ENCODE data around the gene LSMEM2.
"Not testable (repeated sequence)": the region's sequence is repeated elsewhere in the genome, so short reads cannot be mapped to it uniquely, and the experiment has no call there.

LSMEM2 gene

GRCh38 chr3:50246517-50246954 lies 32.4 kb upstream of the LSMEM2 start:
- ATAC-seq: peak; percentile 89 to 90

- no peak for ATAC-seq
These were observed 30.5 kb upstream of the LSMEM2 start for GRCh38 chr3:50248387-50248786.

- no peak for ATAC-seq
These were observed 29.4 kb upstream of the LSMEM2 start for GRCh38 chr3:50249457-50249856.

GRCh38 chr3:50250514-50250913 lies 28.4 kb upstream of the LSMEM2 start:
- no peak for ATAC-seq

GRCh38 chr3:50251220-50251619 lies 27.7 kb upstream of the LSMEM2 start:
- ATAC-seq: peak; percentile 44 to 45

- no peak for ATAC-seq
These were observed 24.2 kb upstream of the LSMEM2 start for GRCh38 chr3:50254577-50255250.

GRCh38 chr3:50255251-50255615 lies 23.7 kb upstream of the LSMEM2 start:
- no peak for ATAC-seq

- ATAC-seq: no peak
These were observed 21.7 kb upstream of the LSMEM2 start for GRCh38 chr3:50256978-50257890.

- ATAC-seq: no peak
These were observed 20.7 kb upstream of the LSMEM2 start for GRCh38 chr3:50258029-50258680.

GRCh38 chr3:50258979-50259378 lies 19.9 kb upstream of the LSMEM2 start:
- ATAC-seq: no peak

- ATAC-seq: peak; percentile 7 to 8
These were observed 19.4 kb upstream of the LSMEM2 start for GRCh38 chr3:50259432-50260026.

- peak; percentile 96 to 98 for ATAC-seq
These were observed 18.6 kb upstream of the LSMEM2 start for GRCh38 chr3:50260027-50260941.

- ATAC-seq: no peak
These were observed 17.9 kb upstream of the LSMEM2 start for GRCh38 chr3:50260942-50261441.

- no peak for ATAC-seq
These were observed 17.4 kb upstream of the LSMEM2 start for GRCh38 chr3:50261505-50261904.

GRCh38 chr3:50262200-50262599 lies 16.7 kb upstream of the LSMEM2 start:
- ATAC-seq: not testable (repeated sequence)

GRCh38 chr3:50262778-50263177 lies 16.1 kb upstream of the LSMEM2 start:
- no peak for ATAC-seq

- ATAC-seq: no peak
These were observed 15.2 kb upstream of the LSMEM2 start for GRCh38 chr3:50263478-50264382.

- no peak for ATAC-seq
These were observed 14.4 kb upstream of the LSMEM2 start for GRCh38 chr3:50264383-50264963.

- ATAC-seq: no peak
These were observed 13.9 kb upstream of the LSMEM2 start for GRCh38 chr3:50264964-50265485.

- ATAC-seq: no peak
These were observed 13.3 kb upstream of the LSMEM2 start for GRCh38 chr3:50265571-50265970.
